Measurements from ENCODE around the gene CENPB.

Gene CENPB

DNA sequence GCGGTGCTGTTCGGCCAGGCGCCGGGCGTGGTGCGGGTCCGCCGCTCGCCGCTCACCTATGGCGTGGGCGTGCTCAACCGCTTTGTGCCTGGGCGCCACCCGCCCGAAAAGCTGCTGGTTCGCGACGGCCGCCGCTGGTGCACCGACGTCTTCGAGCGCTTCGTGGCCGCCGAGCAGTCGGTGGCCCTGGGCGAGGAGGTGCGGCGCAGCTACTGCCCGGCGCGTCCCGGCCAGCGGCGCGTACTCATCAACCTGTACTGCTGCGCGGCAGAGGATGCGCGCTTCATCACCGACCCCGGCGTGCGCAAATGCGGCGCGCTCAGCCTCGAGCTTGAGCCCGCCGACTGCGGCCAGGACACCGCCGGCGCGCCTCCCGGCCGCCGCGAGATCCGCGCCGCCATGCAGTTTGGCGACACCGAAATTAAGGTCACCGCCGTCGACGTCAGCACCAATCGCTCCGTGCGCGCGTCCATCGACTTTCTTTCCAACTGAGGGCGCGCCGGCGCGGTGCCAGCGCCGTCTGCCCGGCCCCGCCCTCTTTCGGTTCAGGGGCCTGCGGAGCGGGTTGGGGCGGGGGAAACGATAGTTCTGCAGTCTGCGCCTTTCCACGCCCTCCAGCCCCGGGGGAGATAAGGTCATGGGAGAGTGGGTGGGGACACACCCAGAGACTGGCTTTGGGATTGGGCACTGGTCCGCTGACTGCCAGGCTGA, 34.7 kb downstream of the CENPB start:
- H3K4me1 ChIP-seq: no peaks in the 10 kb centered on the region
- no peak overlapping the region for H3K27ac ChIP-seq
- H3K9ac ChIP-seq: no peak overlapping the region
- H3K27me3 ChIP-seq (ENCODE audit: control insufficient read depth, insufficient read depth, low read length): peaks cover 5% of the 10 kb centered on the region
- H3K4me2 ChIP-seq (ENCODE audit: low read length): peak overlapping the region; percentile 45
- no peaks in the 10 kb centered on the region for H3K36me3 ChIP-seq (ENCODE audit: control insufficient read depth, insufficient read depth, low read length)
- no peaks in the 10 kb centered on the region for H3K9me3 ChIP-seq (ENCODE audit: control insufficient read depth, low read length)
- H2AFZ ChIP-seq: peak overlapping the region; percentile 53
- TF ChIP-seq, protein P1, sequence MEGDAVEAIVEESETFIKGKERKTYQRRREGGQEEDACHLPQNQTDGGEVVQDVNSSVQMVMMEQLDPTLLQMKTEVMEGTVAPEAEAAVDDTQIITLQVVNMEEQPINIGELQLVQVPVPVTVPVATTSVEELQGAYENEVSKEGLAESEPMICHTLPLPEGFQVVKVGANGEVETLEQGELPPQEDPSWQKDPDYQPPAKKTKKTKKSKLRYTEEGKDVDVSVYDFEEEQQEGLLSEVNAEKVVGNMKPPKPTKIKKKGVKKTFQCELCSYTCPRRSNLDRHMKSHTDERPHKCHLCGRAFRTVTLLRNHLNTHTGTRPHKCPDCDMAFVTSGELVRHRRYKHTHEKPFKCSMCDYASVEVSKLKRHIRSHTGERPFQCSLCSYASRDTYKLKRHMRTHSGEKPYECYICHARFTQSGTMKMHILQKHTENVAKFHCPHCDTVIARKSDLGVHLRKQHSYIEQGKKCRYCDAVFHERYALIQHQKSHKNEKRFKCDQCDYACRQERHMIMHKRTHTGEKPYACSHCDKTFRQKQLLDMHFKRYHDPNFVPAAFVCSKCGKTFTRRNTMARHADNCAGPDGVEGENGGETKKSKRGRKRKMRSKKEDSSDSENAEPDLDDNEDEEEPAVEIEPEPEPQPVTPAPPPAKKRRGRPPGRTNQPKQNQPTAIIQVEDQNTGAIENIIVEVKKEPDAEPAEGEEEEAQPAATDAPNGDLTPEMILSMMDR (IDR thresholded peaks at IDR 0.05): no peak
- H3K4me3 ChIP-seq (ENCODE audit: low read depth, low read length): no peak overlapping the region
- no peaks in the 10 kb centered on the region for H3K79me2 ChIP-seq

DNA sequence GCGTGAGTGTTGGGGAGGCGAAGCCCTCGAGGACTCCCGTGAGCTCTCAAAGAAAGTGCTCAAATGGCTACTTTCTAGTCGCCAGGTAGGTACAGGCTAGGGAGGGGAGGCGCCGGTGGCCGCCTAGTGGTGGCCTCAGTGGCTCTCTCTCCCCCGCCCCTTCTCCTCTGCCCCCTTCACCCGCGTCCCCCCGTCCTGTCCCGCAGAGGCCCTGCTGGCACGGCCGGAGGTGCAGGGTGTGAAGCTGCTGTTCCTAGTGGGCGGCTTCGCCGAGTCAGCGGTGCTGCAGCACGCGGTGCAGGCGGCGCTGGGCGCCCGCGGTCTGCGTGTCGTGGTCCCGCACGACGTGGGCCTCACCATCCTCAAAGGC, 35.2 kb downstream of the CENPB start:
- Histone ChIP-seq H3K9ac (no peak overlapping the region), H3K4me1 (no peaks in the 10 kb centered on the region), H3K4me2 (ENCODE audit: low read length) (no peak overlapping the region), H3K27me3 (ENCODE audit: control insufficient read depth, insufficient read depth, low read length) (peaks cover 5% of the 10 kb centered on the region), H3K4me3 (ENCODE audit: low read depth, low read length) (no peak overlapping the region), H3K79me2 (no peaks in the 10 kb centered on the region), H2AFZ (no peak overlapping the region), H3K36me3 (ENCODE audit: control insufficient read depth, insufficient read depth, low read length) (no peaks in the 10 kb centered on the region), H3K9me3 (ENCODE audit: control insufficient read depth, low read length) (no peaks in the 10 kb centered on the region), H3K27ac (no peak overlapping the region)
- TF ChIP-seq, protein P1 (IDR thresholded peaks at IDR 0.05): no peak

DNA sequence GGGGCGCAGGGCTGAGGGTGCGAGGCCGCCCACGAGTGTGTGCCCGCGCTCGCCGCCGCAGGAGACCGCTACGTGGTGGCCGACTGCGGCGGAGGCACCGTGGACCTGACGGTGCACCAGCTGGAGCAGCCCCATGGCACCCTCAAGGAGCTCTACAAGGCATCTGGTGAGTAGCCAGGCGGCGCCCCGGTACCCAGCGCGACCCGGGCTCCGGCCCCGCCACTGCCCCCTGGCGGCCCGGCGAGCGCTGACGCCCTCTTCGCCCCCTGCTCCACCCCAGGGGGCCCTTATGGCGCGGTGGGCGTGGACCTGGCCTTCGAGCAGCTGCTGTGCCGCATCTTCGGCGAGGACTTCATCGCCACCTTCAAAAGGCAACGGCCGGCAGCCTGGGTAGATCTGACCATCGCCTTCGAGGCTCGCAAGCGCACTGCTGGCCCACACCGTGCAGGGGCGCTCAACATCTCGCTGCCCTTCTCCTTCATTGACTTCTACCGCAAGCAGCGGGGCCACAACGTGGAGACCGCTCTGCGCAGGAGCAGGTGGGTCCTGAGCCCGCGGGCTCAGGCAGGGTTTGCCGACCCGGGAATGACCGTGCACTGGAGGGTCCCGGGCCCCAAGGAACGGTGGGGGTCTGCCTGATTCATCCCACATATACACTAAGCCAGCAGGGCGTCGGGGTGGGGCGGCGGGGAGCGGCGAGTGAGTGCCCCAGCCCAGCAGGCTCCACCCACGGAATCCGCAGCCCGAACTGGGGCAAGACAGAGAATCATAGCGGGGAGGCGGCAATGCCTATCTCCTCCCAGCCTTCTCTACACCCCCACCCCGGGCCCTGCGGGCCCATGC, 36.6 kb downstream of the CENPB start:
- Histone ChIP-seq H3K79me2 (no peaks in the 10 kb centered on the region), H2AFZ (no peak overlapping the region), H3K9ac (no peak overlapping the region), H3K4me1 (peaks cover 7% of the 10 kb centered on the region), H3K9me3 (ENCODE audit: control insufficient read depth, low read length) (no peaks in the 10 kb centered on the region), H3K4me2 (ENCODE audit: low read length) (no peak overlapping the region), H3K4me3 (ENCODE audit: low read depth, low read length) (no peak overlapping the region), H3K27ac (no peak overlapping the region), H3K36me3 (ENCODE audit: control insufficient read depth, insufficient read depth, low read length) (no peaks in the 10 kb centered on the region), H3K27me3 (ENCODE audit: control insufficient read depth, insufficient read depth, low read length) (peaks cover 5% of the 10 kb centered on the region)
- TF ChIP-seq, protein P1 (IDR thresholded peaks at IDR 0.05): peak; percentile 50

DNA sequence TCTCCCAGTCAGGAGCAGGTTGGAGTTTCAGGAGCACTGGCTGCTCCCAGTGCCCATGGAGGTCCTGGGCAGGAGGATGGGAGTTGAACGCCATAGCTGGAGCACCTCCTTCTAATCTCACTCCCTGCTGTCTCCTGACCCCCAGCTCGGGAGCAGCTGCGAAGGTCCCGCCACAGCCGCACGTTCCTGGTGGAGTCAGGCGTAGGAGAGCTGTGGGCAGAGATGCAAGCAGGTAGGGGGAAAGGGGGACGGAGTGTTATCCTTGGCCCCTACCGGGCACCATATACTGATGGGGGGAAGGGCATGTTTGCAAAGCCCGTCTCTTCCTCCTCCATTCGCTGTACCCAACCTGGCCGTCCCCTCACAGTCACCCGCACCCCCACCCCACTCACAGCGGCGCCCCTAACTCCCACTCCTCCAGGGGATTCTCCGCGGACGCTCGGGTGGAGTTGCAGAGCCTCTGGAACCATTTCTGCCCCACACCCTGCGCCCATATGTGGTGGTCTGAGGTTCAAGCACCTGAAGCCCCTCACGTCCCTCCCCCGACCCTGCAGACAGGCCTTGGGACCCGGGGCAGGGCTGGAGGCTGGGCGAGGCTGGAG, 37.4 kb downstream of the CENPB start:
- TF ChIP-seq, protein P1 (IDR thresholded peaks at IDR 0.05): no peak
- Histone ChIP-seq H3K9ac (no peak overlapping the region), H3K36me3 (ENCODE audit: control insufficient read depth, insufficient read depth, low read length) (no peaks in the 10 kb centered on the region)

More for the DNA sequence above, 37.4 kb downstream of the CENPB start:
- H3K9me3 ChIP-seq (ENCODE audit: control insufficient read depth, low read length): no peaks in the 10 kb centered on the region
- peaks cover 13% of the 10 kb centered on the region for H3K4me1 ChIP-seq
- H3K27ac ChIP-seq: no peak overlapping the region
- no peak overlapping the region for H3K4me3 ChIP-seq (ENCODE audit: low read depth, low read length)
- H3K79me2 ChIP-seq: no peaks in the 10 kb centered on the region
- H2AFZ ChIP-seq: no peak overlapping the region
- H3K4me2 ChIP-seq (ENCODE audit: low read length): no peak overlapping the region
- H3K27me3 ChIP-seq (ENCODE audit: control insufficient read depth, insufficient read depth, low read length): peaks cover 5% of the 10 kb centered on the region
